H1 (cell line): Measurements from ENCODE around the gene BSG. TPM values are rescaled to one million over a fixed set of nuclear protein-coding genes. Genes with fewer than 3 reads are reported as not detected.
A peak's percentile ranks its signal among the peaks of the same experiment; 100 is the strongest.

Source experiments
- CTCF ChIA-PET: fragments of 300-600 bp; sonication (Branson Sonifier 250); formaldehyde crosslinking; loops from one replicate; lab custom pipeline; 2021; ENCODE audit not compliant: partially characterized antibody; lab: Charles Lee
- POLR2A ChIA-PET: fragments of 300-600 bp; sonication (Branson Sonifier 250); formaldehyde crosslinking; loops from one replicate; lab custom pipeline; 2021; ENCODE audit warnings: inconsistent platforms; ENCODE audit not compliant: partially characterized antibody; lab: Charles Lee
- DNase-seq, 2 experiments: peaks; one replicate each; pipeline versions ENCODE4 v3.0.0 to v3.0.0-alpha.2; 2010 to 2022; ENCODE audit warnings: low spot score in 2 of 2, low read depth in 1 of 2, mixed read lengths in 1 of 2
- FAIRE-seq: peaks from 2 replicates; lab custom pipeline; 2011; peaks lifted over from hg19 to GRCh38; lab: Jason Lieb, UNC
- H2AFZ ChIP-seq: 2 replicates; pipeline ENCODE4 v1.8.1; 2012; ENCODE audit warnings: low read length, inconsistent platforms
- H2AK5ac ChIP-seq: 2 replicates; pipeline ENCODE4 v1.6.1; 2013; ENCODE audit warnings: low read depth, low read length
- H2BK120ac ChIP-seq: replicated peaks from 2 replicates; pipeline ENCODE3; 2013; ENCODE audit warnings: low read depth, low read length, inconsistent platforms
- H2BK12ac ChIP-seq: 2 replicates; pipeline ENCODE4 v1.6.1; 2013; ENCODE audit warnings: low read depth, low read length
- H2BK15ac ChIP-seq: 2 replicates; pipeline ENCODE4 v1.6.1; 2013; ENCODE audit warnings: low read length
- H2BK20ac ChIP-seq: 2 replicates; pipeline ENCODE4 v1.6.1; 2013; ENCODE audit warnings: low read length
- H2BK5ac ChIP-seq: 2 replicates; pipeline ENCODE4 v1.6.1; 2013; ENCODE audit warnings: low read depth, low read length
- H3K14ac ChIP-seq: 2 replicates; pipeline ENCODE4 v1.6.1; 2013; ENCODE audit warnings: inconsistent platforms; ENCODE audit not compliant: insufficient read length
- H3K18ac ChIP-seq: 2 replicates; pipeline ENCODE4 v1.6.1; 2013; ENCODE audit warnings: low read length; ENCODE audit errors: extremely low read depth
- H3K23ac ChIP-seq: 2 replicates; pipeline ENCODE4 v1.6.1; 2013; ENCODE audit warnings: inconsistent platforms; ENCODE audit not compliant: insufficient read length
- H3K23me2 ChIP-seq: 2 replicates; pipeline ENCODE4 v1.6.1; 2013; ENCODE audit warnings: low read depth, low read length
- H3K27ac ChIP-seq: 2 replicates; pipeline ENCODE4 v1.6.1; 2011; ENCODE audit warnings: low read depth, low read length, inconsistent platforms
- H3K27me3 ChIP-seq, 4 experiments: replicated peaks in 1 of 4; 1 replicate in 1 of 4; 2 replicates in 3 of 4; pipeline versions ENCODE4 v1.6.1 to v1.8.1; 2011 to 2013; ENCODE audit warnings: low read length in 3 of 4, mild to moderate bottlenecking in 3 of 4, inconsistent platforms in 2 of 4, mixed read lengths in 2 of 4, moderate library complexity in 1 of 4; ENCODE audit not compliant: control insufficient read depth in 3 of 4, insufficient read depth in 3 of 4; ENCODE audit errors: extremely low read depth in 1 of 4
- H3K36me3 ChIP-seq, 4 experiments: 2 replicates each; pipeline versions ENCODE4 v1.6.1 to v1.8.1; 2011 to 2013; ENCODE audit warnings: mild to moderate bottlenecking in 4 of 4, low read length in 3 of 4, moderate library complexity in 2 of 4, control low read depth in 1 of 4, inconsistent platforms in 1 of 4; ENCODE audit not compliant: insufficient read depth in 4 of 4, control insufficient read depth in 2 of 4
- H3K4ac ChIP-seq: replicated peaks from 2 replicates; pipeline ENCODE3; 2013; ENCODE audit warnings: low read length, low read depth, mixed read lengths, inconsistent platforms; ENCODE audit not compliant: insufficient read length
- H3K4me1 ChIP-seq, 4 experiments: replicated peaks in 1 of 4; 1 replicate in 1 of 4; 2 replicates in 3 of 4; pipeline versions ENCODE4 v1.6.1 to v1.8.1; 2011 to 2013; ENCODE audit warnings: low read length in 3 of 4, inconsistent platforms in 2 of 4, mixed read lengths in 1 of 4; ENCODE audit not compliant: insufficient read depth in 4 of 4, control insufficient read depth in 3 of 4
- H3K4me2 ChIP-seq, 2 experiments: 2 replicates each; pipeline versions ENCODE4 v1.6.1 to v1.8.1; 2011 to 2013; ENCODE audit warnings: low read depth in 2 of 2, low read length in 2 of 2, control low read depth in 1 of 2, inconsistent platforms in 1 of 2, mild to moderate bottlenecking in 1 of 2; ENCODE audit not compliant: insufficient read depth in 1 of 2
- H3K4me3 ChIP-seq, 4 experiments: fragments of 200-600, 300-600 bp in 1 of 4; sonication (generic), shearing (Covaris generic), sonication (Bioruptor Twin) in 1 of 4; 2 replicates each; pipeline versions ENCODE4 v1.5.1 to v1.8.1; 2011 to 2016; ENCODE audit warnings: low read length in 4 of 4, low read depth in 3 of 4, control low read depth in 2 of 4, inconsistent platforms in 2 of 4, mild to moderate bottlenecking in 2 of 4, mixed read lengths in 1 of 4, moderate library complexity in 1 of 4; ENCODE audit not compliant: insufficient read depth in 2 of 4; ENCODE audit errors: extremely low read depth in 1 of 4
- H3K56ac ChIP-seq: replicated peaks from 2 replicates; pipeline ENCODE3; 2013; ENCODE audit warnings: low read depth, mild to moderate bottlenecking, mixed read lengths, low read length, inconsistent platforms; ENCODE audit not compliant: insufficient read length
- H3K79me1 ChIP-seq: 2 replicates; pipeline ENCODE4 v1.6.1; 2013; ENCODE audit warnings: low read depth, low read length, control low read depth
- H3K79me2 ChIP-seq, 2 experiments: 2 replicates each; pipeline versions ENCODE4 v1.6.1 to v1.8.1; 2012 to 2013; ENCODE audit warnings: low read length in 2 of 2, mild to moderate bottlenecking in 2 of 2, inconsistent platforms in 1 of 2; ENCODE audit not compliant: insufficient read depth in 2 of 2, control insufficient read depth in 1 of 2
- H3K9ac ChIP-seq, 4 experiments: replicated peaks in 1 of 4; 1 replicate in 1 of 4; 2 replicates in 3 of 4; pipeline versions ENCODE4 v1.6.1 to v1.8.1; 2011 to 2013; ENCODE audit warnings: low read depth in 3 of 4, low read length in 3 of 4, control low read depth in 2 of 4, mild to moderate bottlenecking in 2 of 4, moderate library complexity in 2 of 4, inconsistent platforms in 1 of 4; ENCODE audit errors: extremely low read depth in 1 of 4
- H3K9me3 ChIP-seq, 2 experiments: 2 replicates each; pipeline versions ENCODE4 v1.6.1 to v1.8.1; 2012 to 2013; ENCODE audit warnings: mild to moderate bottlenecking in 2 of 2, moderate library complexity in 2 of 2, control low read depth in 1 of 2, inconsistent platforms in 1 of 2, low read depth in 1 of 2, low read length in 1 of 2, mixed read lengths in 1 of 2; ENCODE audit not compliant: insufficient read depth in 2 of 2
- H4K20me1 ChIP-seq, 2 experiments: replicated peaks in 1 of 2; 2 replicates each; pipeline versions ENCODE3 to v1.8.1; 2011 to 2013; ENCODE audit warnings: inconsistent platforms in 2 of 2, low read length in 2 of 2, mild to moderate bottlenecking in 1 of 2; ENCODE audit not compliant: insufficient read depth in 2 of 2, control insufficient read depth in 1 of 2
- H4K5ac ChIP-seq: 2 replicates; pipeline ENCODE4 v1.6.1; 2013; ENCODE audit warnings: low read length, low read depth, mixed read lengths, inconsistent platforms; ENCODE audit not compliant: insufficient read length
- H4K8ac ChIP-seq: 2 replicates; pipeline ENCODE4 v1.8.0; 2013; ENCODE audit warnings: mild to moderate bottlenecking, moderate library complexity, low read length, inconsistent platforms; ENCODE audit not compliant: insufficient read depth; ENCODE audit errors: extremely low read depth
- H4K91ac ChIP-seq: replicated peaks from 2 replicates; pipeline ENCODE3; 2013; ENCODE audit warnings: low read length, mixed read lengths, inconsistent platforms; ENCODE audit not compliant: insufficient read length
- CBX5 ChIP-seq: fragments of 300-800, 300-1000 bp; sonication (generic); IDR thresholded peaks from 2 replicates; pipeline ENCODE4 v1.7.1; 2016; ENCODE audit warnings: antibody characterized with exemption, low read length, low read depth
- CREB1 ChIP-seq: IDR thresholded peaks from 2 replicates; pipeline ENCODE4 v1.6.1; 2012; ENCODE audit warnings: inconsistent platforms
- CTBP2 ChIP-seq: IDR thresholded peaks from 2 replicates; pipeline ENCODE4 v1.7.0; 2011; ENCODE audit warnings: borderline replicate concordance, mild to moderate bottlenecking, moderate library complexity, mixed read lengths, low read length; ENCODE audit not compliant: insufficient read depth, insufficient read length
- EP300 ChIP-seq, 2 experiments: IDR thresholded peaks; 1 replicate in 1 of 2; 2 replicates in 1 of 2; pipeline ENCODE4 v1.6.1; 2011 to 2012; ENCODE audit warnings: low read depth in 2 of 2, low read length in 2 of 2, mild to moderate bottlenecking in 2 of 2, borderline replicate concordance in 1 of 2, inconsistent platforms in 1 of 2, moderate library complexity in 1 of 2
- KDM5A ChIP-seq: fragments of 200-600 bp; IDR thresholded peaks from 2 replicates; pipeline ENCODE4 v1.7.1; 2012; ENCODE audit warnings: mild to moderate bottlenecking, low read length, inconsistent platforms, mixed read lengths
- POLR2A ChIP-seq, 2 experiments: IDR thresholded peaks; 1 replicate in 1 of 2; 2 replicates in 1 of 2; pipeline ENCODE4 v1.6.1; 2011; ENCODE audit warnings: low read depth in 2 of 2, low read length in 2 of 2, mild to moderate bottlenecking in 2 of 2; ENCODE audit errors: control extremely low read depth in 1 of 2
- POLR2AphosphoS5 ChIP-seq: IDR thresholded peaks from 2 replicates; pipeline ENCODE4 v1.6.1; 2011; ENCODE audit warnings: low read depth, low read length
- RBBP5 ChIP-seq: IDR thresholded peaks from 2 replicates; pipeline ENCODE4 v1.7.1; 2012; ENCODE audit warnings: low read depth, mild to moderate bottlenecking, inconsistent platforms, low read length, moderate library complexity, borderline replicate concordance
- SAP30 ChIP-seq: fragments of 300-600 bp; sonication (generic); IDR thresholded peaks from 2 replicates; pipeline ENCODE4 v1.7.1; 2012; ENCODE audit warnings: low read length, moderate library complexity, mild to moderate bottlenecking, inconsistent platforms; ENCODE audit not compliant: insufficient read depth, insufficient replicate concordance
- SP1 ChIP-seq: IDR thresholded peaks from 2 replicates; pipeline ENCODE4 v1.6.1; 2011; ENCODE audit warnings: low read depth, low read length
- SRF ChIP-seq: IDR thresholded peaks from 2 replicates; pipeline ENCODE4 v1.6.1; 2011; ENCODE audit warnings: mild to moderate bottlenecking, low read depth, low read length, moderate library complexity
- WGBS, 2 experiments: shearing (Covaris generic) in 1 of 2; methylation state at CpG; one replicate each; pipeline versions ENCODE4 v1.1.6 to v1.1.7; 2013 to 2015; ENCODE audit warnings: low lambda C conversion rate in 2 of 2, mixed read lengths in 2 of 2, inconsistent platforms in 1 of 2, low coverage in 1 of 2, missing lambda C conversion rate in 1 of 2; ENCODE audit not compliant: insufficient replicate concordance in 2 of 2, insufficient coverage in 1 of 2, insufficient read length in 1 of 2; ENCODE audit errors: extremely low coverage in 1 of 2, missing lambda C conversion rate in 1 of 2; 5-methylcytosine and 5-hydroxymethylcytosine counted together
- polyA plus RNA-seq, 7 experiments: library from polyadenylated mRNA; depleted of rRNA in 3 of 7; stranded (reverse) in 5 of 7; unstranded in 2 of 7; fragments of >200 nt in 5 of 7; fragments of 200-250 nt in 2 of 7; gene quantifications; 1 replicate in 5 of 7; 2 replicates in 1 of 7; 4 replicates in 1 of 7; pipeline versions ENCODE4 v1.2.1 to v1.2.3, GENCODE V29; 2011 to 2013; ENCODE audit warnings: missing spikeins in 2 of 7, mixed read lengths in 2 of 7
- total RNA-seq: library from RNA; stranded (reverse); fragmentation: NEBNext Ultra II Directional; extraction: Animal tissue kit (Norgen Biotek cat#: 25700); gene quantifications from 2 replicates; pipeline ENCODE4 v1.2.1, GENCODE V29; 2021
- TF ChIP-seq, protein P1 (sequence below): IDR thresholded peaks from 2 replicates; pipeline ENCODE4 v1.6.1; 2011; ENCODE audit warnings: low read depth, mild to moderate bottlenecking, low read length; ENCODE audit not compliant: insufficient read depth

The BSG gene
- total and polyA plus RNA-seq, 2 of the 8 experiments (the other 6 are each of a cell fraction or from before 2014, with no cell fraction given) = 726 to 1,055 TPM

DNA sequence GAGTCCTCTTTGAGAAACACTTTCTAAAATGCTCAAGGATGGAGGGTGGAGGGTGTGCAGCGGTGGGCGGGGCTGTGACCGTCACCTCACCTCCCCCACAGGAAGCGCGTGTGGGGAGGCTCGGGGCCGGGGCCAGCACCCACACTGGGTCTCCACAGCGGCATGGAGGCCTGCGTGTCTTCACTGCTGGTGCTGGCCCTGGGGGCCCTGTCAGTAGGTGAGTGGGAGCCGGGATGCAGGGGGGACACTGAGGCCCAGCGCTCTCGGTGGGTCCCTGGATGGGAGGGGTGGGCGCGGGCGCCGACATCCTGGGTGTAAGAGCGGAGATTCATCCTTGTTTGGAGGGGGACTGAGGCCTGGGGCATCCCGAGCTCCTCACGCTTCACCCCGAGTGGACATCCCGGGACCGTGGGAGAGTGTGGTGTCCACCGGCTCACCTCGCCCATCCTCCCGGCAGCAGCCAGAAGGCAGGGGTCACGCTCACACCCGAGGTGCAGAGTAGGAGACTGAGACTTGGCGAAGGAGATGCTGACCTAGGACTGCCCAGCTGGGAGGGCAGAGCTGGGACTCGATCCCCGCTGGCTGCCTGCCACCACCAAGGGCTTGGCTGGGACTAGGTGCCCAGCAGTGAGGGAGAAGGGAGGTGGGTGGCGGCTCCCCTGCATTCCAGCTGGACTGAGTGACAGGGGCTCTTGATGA, 28.3 kb upstream of the BSG start, which contains the start of gene GZMM:
GZMM (plus strand) TSS at position 144 of the 699 bp plus-strand sequence; CDS start at position 163, 19 bp downstream.
- H2BK15ac ChIP-seq = no peak within 1 kb of the TSS
- H2BK12ac ChIP-seq = no peak within 1 kb of the TSS
- no peak within 1 kb of the TSS for H2BK120ac ChIP-seq
- no peak within 1 kb of the TSS for H3K4ac ChIP-seq
- 82% methylated on average over 20 of the region's 31 CpGs; no CpG with 5 or more reads in 1 of the 2 experiments for WGBS, 2 experiments
- H3K4me1 ChIP-seq = no peaks in the 10 kb centered on the region; a peak in 1 of 7 replicates
- H3K9ac ChIP-seq = no peak within 1 kb of the TSS
- H3K14ac ChIP-seq = no peak within 1 kb of the TSS
- ChIA-PET CTCF (interaction anchor here (0.6 kb wide), 1 partner anchor 101 kb away, joined by 3 read pairs; no protein-coding TSS in a partner anchor), POLR2A (interaction anchor here (0.6 to 4.2 kb wide), 5 partner anchors 9 to 40 kb away, joined by 3 to 43 read pairs (median 5); partner anchors contain the start of gene CDC34)
- no peaks in the 10 kb centered on the region for H3K9me3 ChIP-seq
- no peak within 1 kb of the TSS for H4K91ac ChIP-seq
- H3K23me2 ChIP-seq = peaks cover 3% of the 10 kb centered on the region; the same call in 1 of the 2 replicates
- H4K20me1 ChIP-seq = peaks cover 2 to 16% of the 10 kb centered on the region in 2 experiments
- H3K27ac ChIP-seq = no peak within 1 kb of the TSS
- no peaks in the 10 kb centered on the region for H3K27me3 ChIP-seq
- FAIRE-seq (no peak), DNase-seq (no peak)
- H3K79me2 ChIP-seq = no peaks in the 10 kb centered on the region
- no peak within 1 kb of the TSS for H3K18ac ChIP-seq
- 0 out of 2 replicates have a peak, but pooled peaks cover 4% of the 10 kb centered on the region for H3K79me1 ChIP-seq
- H2BK20ac ChIP-seq = no peak within 1 kb of the TSS
- H3K36me3 ChIP-seq = peaks cover 0 to 24% (median 5%) of the 10 kb centered on the region in 4 experiments; a peak in 5 of 8 replicates
- H3K56ac ChIP-seq = no peak within 1 kb of the TSS
- H2AK5ac ChIP-seq = 0 out of 2 replicates have a peak within 1 kb of the TSS, but pooled peaks have one; percentile 7
- H4K8ac ChIP-seq = no peak within 1 kb of the TSS
- no peak within 1 kb of the TSS for H3K23ac ChIP-seq
- no peak within 1 kb of the TSS for H2AFZ ChIP-seq
- no peak within 1 kb of the TSS for H3K4me2 ChIP-seq
- H2BK5ac ChIP-seq = 0 out of 2 replicates have a peak within 1 kb of the TSS, but pooled peaks have one; percentile 52
- no peak within 1 kb of the TSS for H4K5ac ChIP-seq
- no peak within 1 kb of the TSS for H3K4me3 ChIP-seq
- TF ChIP-seq SAP30 (no peak), POLR2A (IDR thresholded peaks at IDR 0.05; ENCODE audit: control extremely low read depth in 1 of 2, low read depth in 2 of 2, low read length in 2 of 2) (0 out of 3 replicates have a peak, but pooled peaks of 1 of the 2 experiments have one; percentile 15), EP300 (IDR thresholded peaks at IDR 0.05; ENCODE audit: borderline replicate concordance in 1 of 2, low read depth in 2 of 2, low read length in 2 of 2) (no peak), KDM5A (no peak), RBBP5 (no peak), POLR2AphosphoS5 (peak; percentile 38; the same call in 1 of the 2 replicates), SP1 (no peak), SRF (no peak), CTBP2 (no peak), CREB1 (no peak), CBX5 (no peak)
- TF ChIP-seq, protein P1, sequence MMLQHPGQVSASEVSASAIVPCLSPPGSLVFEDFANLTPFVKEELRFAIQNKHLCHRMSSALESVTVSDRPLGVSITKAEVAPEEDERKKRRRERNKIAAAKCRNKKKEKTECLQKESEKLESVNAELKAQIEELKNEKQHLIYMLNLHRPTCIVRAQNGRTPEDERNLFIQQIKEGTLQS = no peak
